ENCODE measurements around the gene MYCL.
A peak's percentile ranks its signal among the peaks of the same experiment; 100 is the strongest.

MYCL gene, protein sequence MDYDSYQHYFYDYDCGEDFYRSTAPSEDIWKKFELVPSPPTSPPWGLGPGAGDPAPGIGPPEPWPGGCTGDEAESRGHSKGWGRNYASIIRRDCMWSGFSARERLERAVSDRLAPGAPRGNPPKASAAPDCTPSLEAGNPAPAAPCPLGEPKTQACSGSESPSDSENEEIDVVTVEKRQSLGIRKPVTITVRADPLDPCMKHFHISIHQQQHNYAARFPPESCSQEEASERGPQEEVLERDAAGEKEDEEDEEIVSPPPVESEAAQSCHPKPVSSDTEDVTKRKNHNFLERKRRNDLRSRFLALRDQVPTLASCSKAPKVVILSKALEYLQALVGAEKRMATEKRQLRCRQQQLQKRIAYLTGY
- total RNA-seq, result 0 to 0.27 reads per million in 2 donors

DNA sequence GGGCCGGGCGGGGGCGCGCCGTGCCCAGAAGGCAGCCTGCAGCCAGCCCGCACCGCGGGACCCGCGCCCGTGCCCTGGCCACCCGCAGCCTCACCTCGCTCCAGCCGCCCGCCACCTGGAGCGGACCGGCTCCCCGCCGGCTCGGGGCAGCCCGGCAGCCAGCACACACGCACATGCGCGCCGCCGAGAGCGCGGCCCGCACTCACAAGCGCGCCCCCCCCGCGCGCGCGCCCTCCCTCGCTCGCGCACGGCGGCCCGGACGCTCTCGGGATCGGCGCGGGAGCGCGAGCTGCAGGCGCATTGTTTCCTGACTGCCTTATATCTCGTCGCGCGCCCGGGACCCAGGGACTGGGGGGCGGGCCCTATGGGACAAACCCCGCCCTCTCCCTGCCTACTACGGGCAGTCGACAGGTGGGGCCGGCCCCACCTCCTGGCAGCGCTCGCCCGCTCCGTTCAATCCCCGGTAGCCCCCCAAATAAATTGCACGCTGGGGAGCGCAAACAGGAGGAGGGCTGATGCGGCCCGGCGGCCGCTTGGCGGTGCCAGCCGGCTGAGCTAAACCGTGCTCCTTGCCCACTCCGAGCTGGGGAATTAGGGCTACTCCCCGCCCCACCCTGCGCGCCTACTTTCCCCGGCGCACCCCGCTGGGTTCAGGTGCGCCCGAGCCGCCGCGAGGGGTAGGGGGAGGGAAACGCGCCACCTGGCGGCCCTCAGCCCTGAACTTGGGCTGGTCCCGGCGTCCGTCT, at the start of gene MYCL:
Gene MYCL, minus strand, starts transcription at position 204 of the 746 bp plus-strand sequence. CDS start 483 bp downstream, outside the sequence.
- DNase-seq, result peak; percentile 36 to 83 (median 51)

DNA sequence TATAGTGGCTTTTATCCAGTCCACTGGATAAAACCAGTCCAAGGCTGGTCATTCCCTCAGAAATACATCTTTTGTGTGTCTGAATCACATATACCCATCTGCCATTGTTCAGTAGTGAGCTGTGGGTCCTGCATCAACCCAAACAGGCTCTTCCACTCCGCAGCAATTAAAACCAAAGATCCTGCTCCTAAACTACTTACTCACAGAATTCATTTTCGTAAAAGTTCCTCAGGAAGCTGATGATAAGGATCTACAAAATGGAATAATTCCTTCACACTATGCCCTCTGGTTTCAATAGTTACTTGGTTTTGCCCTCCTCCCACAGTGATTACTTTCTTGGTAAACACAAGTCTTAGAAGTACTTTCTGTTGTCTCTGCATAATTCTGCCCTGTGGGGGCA, 48.2 kb upstream of the MYCL start:
- no peak for DNase-seq

DNA sequence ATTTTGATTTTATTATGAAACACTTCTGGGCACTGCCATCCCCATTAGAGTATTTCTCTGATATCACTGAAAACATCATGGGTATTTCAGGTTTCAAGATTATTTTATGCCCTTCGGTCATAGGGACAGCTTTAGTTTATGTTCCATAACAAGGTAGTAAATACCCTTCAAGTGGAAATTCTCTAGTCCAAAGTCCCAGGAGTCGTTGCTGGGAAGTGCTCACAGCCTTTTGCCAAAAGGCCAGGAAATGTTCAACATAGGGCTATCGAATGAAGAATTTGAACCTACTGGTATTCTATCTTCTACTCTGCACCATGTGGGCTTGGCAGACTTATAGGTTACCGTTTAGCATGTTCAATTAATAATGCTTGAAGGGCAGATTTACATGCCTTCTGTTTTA, 45.5 kb upstream of the MYCL start:
- no peak for DNase-seq

- DNase-seq, result no peak
Observed at GRCh38 chr1:39946216-39946615, 44.5 kb upstream of the MYCL start.

DNA sequence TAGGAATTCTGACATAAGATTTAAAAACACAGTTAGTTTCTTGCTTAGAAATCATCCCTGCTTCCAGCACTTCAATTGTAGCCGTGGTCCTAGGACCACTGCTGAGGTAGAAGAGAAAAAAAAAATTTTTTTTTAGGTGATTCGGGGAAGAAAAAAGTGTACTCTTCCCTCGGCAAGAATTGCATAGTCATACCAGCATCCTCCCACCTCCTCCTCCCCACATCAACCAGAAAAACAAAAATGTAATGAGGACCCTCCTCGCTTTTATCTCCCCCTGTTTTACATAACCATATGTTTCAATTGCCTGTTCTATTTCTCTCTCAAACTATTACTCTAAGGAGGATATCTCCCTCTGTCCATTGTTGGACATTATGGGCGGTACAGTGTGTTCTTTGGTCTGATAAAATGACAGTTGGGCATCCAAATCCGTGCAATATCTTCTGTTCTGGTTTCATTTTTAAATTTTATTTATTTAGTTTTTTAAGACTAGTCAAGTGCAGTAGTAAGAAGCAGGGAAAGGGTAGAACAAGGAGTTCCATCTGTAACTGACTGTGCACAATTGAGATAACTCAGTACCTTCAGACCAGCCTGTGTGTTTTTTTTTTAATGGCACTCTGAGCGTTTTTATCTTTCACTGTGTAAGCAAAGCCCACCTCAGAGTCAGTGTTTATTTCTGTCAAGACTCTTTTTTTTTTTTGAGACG, 42.8 kb upstream of the MYCL start:
- no peak for DNase-seq

- DNase-seq, result no peak
Observed at GRCh38 chr1:39943471-39944290, 42.0 kb upstream of the MYCL start.

GRCh38 chr1:39940980-39941871, 39.5 kb upstream of the MYCL start:
- no peak for DNase-seq

DNA sequence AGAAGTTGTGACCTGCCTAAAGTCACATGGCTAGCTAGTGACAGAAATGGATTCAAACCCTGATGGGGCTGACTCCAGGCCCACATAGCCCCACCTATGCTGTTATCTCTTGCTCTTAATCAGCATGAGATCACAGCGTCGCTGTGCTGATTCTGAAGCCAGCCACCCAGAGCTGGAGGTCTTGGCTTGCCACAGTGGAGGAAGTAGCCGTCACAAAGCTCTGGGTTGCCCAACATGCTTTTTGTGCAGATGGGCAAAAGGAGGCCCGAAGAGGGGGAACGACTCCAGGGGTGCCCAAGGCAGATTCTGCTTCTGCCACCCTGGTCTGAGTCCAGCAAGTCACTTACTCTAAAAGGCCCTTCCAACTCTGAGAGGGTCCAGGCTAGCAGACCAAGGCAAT, 38.5 kb upstream of the MYCL start:
- no peak for DNase-seq

DNA sequence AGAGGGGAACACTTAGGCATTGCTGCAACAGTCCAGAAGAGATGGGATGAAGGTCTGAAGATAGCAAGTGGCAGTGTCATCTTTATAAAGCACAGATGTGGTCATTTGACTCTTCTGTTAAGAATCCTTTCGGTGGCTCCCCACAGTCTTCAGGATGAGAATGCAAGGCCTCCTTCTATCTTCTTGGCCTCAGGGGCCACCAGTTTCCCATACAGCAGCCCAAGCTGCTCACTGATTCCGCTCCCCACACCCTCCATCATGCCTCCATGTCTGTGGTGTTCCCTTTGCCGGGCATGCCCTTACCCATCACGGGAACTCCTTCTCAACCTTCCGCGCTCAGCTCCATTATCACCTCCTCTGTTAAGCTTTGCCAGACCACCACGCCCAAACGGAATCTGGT, 37.1 kb upstream of the MYCL start:
- no peak for DNase-seq

DNA sequence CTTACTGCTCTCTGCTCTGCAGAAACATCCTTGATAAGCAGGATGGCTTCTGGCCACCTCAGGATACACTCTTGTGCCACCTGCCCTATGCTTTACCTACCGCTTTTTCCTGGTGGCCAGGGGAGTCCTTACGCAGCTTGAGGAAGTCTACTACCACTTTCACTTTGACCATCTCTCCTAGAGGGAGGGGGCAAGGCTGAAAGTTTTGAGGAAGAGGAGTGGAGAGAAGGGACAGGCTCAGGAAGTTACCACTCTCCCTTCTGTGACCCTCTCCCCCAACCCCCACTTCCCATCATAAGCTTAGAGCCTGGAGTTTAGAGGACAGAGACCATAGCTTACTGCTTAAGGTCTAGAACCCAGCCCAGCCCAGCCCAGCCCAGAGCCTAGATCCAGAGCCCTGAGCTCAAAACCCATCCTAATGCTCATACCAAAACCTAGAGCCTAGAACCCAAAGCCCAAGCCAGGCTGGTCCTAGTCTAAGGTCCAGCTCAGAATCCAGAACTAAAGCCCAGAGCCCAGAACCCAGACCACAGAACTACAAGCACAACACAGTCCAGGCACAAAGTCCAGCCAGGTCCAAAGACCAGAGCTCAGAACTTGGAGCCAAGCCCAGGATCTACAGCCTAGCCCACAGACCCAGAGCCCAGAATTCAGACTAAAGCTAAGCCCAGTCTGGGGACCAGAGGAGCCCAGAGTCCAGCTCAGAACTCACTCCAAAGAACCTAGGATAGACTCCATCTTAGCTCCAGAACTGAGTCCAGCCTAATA, 35.2 kb upstream of the MYCL start:
- DNase-seq, result no peak

- DNase-seq, result no peak
Observed at GRCh38 chr1:39933956-39934941, 32.5 kb upstream of the MYCL start.

- DNase-seq, result no peak
Observed at GRCh38 chr1:39928809-39929587, 27.3 kb upstream of the MYCL start.

DNA sequence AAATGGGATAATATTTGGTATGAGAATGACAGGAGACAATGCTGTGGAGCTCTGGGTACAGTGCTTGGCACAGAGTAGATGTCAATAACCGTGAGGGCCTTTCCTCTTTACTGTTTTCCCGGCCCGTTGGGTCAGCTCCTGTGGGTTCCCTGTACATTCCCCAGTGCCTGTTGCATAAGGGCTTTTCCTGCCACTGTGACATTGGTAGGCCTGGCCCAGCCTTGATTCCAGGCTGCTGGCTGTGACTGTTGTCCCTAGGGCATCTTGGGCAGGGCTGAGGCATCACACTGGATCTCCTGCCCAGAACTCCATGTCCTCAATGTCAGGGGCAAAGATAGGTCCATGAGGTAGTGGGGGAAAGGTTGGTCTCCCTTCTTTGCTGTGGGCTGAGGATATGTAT, 25.8 kb upstream of the MYCL start:
- DNase-seq, result no peak

DNA sequence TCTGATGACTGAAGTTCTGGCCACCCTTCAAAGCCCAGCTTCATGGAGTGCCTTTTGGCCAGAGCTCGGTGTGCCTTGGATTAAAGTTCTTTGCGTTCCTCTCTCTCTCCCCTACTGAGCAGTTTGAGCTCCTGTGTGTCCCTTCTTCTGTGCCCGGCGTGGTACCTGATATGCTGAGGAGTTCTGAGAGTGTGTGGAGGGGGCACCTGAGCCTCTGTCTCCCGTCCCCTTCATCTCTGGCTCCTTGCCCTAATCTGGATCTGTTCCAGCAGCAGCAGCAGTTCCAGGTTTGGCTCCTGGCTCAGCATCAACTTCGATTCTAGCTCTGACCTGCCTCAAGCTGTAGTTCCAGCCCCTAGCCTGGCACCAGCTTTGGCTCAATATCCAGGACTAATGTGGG, 25.1 kb upstream of the MYCL start:
- DNase-seq, result no peak

DNA sequence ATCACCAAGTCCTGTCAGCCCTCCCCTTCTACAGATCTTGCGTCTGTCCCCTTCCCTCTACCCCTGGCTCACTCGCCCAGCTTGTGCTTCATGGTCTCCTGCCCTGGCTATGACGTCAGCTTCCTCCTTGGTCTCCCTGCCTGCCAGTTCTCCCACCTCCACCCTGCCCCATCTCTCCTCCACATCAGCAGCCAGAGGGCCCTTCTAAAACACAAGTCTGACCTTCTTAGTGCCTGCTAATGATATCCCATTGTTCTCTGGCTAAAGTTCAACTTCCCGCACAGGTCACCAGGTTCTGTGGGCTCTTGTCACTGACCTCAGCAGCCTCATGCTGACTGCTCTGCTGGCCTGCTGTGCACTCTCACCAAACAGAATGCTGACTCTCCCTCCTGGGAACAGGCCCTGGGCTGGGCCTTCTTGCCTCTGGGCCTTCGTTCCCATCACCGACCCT, 24.7 kb upstream of the MYCL start:
- no peak for DNase-seq

DNA sequence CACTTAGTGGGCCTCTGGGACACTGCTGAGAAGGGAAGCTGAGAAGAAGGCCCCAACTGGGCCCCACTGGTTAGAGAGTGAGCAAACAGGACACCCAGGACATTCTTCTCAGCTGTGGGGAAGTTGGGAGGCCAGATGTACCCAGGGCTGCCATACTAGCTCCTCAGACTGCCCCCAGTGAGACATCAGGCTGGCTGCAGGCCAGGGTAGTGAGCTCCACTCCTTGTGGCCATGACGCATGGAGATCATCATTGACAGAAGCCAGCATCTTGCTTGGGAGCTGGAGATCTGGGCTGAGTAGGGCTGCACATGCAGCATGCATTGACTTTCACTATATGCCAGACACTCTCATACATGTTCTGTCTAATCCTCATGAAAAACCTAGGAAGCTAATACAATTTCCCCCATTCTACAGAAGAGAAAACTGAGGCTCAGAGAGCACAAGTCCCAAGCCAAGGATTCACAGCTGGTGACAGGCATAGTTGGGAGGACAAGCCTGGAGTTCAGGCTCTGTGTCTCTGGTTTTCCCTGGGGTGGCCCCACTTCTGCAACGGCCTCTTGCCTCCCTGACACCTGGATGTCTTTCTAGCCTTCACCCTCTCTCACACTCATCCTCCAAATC, 24.1 kb upstream of the MYCL start:
- no peak for DNase-seq

- DNase-seq, result no peak
Observed at GRCh38 chr1:39922251-39922688, 20.6 kb upstream of the MYCL start.

DNA sequence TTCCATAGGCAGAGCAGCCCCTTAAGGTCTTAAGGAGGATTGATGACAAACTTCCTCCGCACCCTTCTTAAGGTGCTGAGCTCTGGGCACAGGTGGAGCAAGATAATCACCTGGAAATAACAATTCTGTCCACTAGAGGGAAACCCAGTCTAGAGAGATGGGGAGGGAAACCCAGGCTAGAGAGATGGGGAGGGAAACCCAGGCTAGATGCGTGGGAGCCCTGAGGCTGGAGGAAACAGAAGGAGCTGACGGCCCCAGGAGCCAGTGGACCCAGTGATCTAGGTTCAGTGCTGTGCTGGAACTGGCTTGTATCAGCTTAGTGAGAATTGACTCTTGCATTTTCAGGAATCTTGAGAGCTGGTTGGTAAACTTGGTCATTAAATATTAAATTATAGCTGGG, 17.8 kb upstream of the MYCL start:
- peak in 4 of 5 experiments; percentile 9 to 61 (median 36) for DNase-seq
